ENCODE data around the gene NEU3.

NEU3 gene

GRCh38 chr11:74966651-74967050, 22.1 kb upstream of the NEU3 start:
- DNase-seq (ENCODE audit: extremely low read depth, low read depth) = no peak
- TF ChIP-seq, protein P1, sequence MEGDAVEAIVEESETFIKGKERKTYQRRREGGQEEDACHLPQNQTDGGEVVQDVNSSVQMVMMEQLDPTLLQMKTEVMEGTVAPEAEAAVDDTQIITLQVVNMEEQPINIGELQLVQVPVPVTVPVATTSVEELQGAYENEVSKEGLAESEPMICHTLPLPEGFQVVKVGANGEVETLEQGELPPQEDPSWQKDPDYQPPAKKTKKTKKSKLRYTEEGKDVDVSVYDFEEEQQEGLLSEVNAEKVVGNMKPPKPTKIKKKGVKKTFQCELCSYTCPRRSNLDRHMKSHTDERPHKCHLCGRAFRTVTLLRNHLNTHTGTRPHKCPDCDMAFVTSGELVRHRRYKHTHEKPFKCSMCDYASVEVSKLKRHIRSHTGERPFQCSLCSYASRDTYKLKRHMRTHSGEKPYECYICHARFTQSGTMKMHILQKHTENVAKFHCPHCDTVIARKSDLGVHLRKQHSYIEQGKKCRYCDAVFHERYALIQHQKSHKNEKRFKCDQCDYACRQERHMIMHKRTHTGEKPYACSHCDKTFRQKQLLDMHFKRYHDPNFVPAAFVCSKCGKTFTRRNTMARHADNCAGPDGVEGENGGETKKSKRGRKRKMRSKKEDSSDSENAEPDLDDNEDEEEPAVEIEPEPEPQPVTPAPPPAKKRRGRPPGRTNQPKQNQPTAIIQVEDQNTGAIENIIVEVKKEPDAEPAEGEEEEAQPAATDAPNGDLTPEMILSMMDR (IDR thresholded peaks at IDR 0.05; ENCODE audit: low read depth, low read length) = no peak

DNA sequence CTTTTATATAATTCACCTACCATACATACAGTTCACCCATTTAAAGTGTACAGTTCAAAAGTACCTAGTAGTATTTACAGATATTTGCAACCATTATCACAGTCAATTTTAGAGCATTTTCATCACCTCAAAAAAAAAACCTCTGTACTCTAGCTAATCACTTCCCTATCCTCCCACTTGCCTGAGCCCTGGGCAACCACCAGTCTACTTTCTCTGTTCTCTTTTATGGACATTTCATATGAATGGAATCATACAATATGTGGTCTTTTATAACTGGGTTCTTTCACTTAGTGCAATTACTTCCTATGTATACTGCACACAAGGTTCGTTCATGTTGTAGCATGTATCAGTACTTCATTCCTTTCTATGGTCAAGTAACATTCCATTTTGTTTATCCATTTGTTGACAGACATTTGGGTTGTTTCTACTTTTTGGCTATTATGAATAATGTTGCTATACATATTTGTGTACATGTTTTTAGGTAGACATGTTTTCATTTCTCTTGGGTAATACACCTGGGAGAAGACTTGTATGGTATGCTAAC, 17.8 kb upstream of the NEU3 start:
- DNase-seq (ENCODE audit: extremely low read depth, low read depth) = no peak

DNA sequence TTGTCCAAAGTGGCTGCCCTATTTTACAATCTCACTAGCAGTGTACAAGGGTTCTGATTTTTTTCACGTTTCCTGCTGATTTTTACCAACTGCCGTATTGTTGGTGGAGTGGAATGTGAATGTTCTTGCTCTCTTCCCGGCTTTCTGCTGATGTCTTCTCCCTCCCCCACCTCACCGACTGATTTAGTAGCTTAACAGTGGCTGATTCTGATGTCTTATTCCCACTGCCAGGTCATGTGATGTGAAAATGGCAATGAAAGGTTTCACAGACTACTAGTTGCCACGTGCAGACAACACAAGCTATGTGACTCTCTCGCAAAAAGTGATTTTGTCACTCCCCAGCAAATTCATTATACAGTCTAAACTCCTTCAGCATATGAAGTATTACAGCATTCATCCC, 17.3 kb upstream of the NEU3 start:
- DNase-seq (ENCODE audit: extremely low read depth, low read depth) = no peak
- TF ChIP-seq, protein P1 (IDR thresholded peaks at IDR 0.05; ENCODE audit: low read depth, low read length) = no peak

More for the DNA sequence above, 17.8 kb upstream of the NEU3 start:
- TF ChIP-seq, protein P1 (IDR thresholded peaks at IDR 0.05; ENCODE audit: low read depth, low read length) = no peak

DNA sequence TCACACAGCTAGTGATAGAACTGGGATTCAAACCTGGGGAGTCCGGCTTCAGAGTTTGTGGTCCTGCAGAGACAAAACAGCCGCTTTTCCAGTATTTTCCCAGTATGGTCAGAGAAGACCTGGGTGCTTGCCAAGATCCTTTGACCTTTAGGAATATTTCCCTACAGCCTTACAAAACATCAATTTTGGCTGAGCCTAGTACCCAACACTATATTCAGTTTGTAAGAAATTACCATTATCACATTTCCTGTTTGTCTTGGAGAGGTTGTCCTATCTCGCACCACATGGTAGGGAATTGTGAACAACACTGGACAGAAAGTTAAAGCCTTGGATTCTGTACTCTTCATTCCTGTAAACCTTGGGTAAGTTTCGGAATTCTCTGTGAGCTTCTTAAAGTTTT, 10.7 kb upstream of the NEU3 start:
- DNase-seq (ENCODE audit: extremely low read depth, low read depth) = no peak
- TF ChIP-seq, protein P1 (IDR thresholded peaks at IDR 0.05; ENCODE audit: low read depth, low read length) = no peak

GRCh38 chr11:74980634-74981033, 8.1 kb upstream of the NEU3 start:
- TF ChIP-seq, protein P1 (IDR thresholded peaks at IDR 0.05; ENCODE audit: low read depth, low read length) = no peak

DNA sequence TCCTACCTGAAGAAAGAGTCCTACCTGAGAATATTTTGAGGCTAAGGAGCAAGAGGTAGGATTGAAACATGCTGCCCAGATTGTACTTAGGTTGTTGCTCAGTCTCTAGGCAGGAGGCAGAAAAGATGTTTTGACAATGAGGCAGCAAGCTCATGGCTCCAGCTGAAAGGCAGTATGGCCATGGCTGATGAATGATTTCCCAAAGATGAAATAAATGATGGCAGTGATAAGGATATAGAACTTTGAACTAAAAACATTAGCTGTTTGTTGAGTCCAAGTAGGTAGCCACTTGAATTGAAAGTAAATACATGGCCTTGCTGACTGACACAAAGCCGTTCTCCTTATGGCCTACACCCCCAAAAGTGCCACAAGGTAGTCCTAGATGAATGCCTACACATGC, 6.8 kb upstream of the NEU3 start:
- TF ChIP-seq, protein P1 (IDR thresholded peaks at IDR 0.05; ENCODE audit: low read depth, low read length) = no peak
- no peak for DNase-seq (ENCODE audit: extremely low read depth, low read depth)

More at GRCh38 chr11:74980634-74981033, 8.1 kb upstream of the NEU3 start:
- DNase-seq (ENCODE audit: extremely low read depth, low read depth) = no peak

DNA sequence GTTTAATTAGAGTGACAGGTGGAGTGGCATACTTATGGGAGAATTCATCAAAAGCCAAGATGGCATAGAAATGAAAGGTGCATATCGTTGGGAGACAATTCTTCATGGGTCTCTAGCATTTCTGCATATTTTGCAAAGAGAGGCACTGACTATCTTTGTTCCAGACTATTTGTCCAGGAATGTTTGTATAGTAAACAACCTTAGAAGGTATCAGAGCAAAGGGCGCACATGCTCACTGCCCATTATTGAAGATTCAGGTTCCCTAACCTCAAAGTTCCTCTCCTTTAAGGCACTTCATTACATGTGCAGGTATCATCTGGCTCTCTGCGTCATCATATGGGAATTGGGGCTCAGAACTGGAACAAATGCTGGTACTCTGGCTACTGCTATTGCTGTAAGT, 4.7 kb upstream of the NEU3 start:
- no peak for DNase-seq (ENCODE audit: extremely low read depth, low read depth)
- TF ChIP-seq, protein P1 (IDR thresholded peaks at IDR 0.05; ENCODE audit: low read depth, low read length) = no peak
